ENCODE measurements around the gene PHLPP1. TPM values are rescaled to one million over a fixed set of nuclear protein-coding genes. Genes with fewer than 3 reads are reported as not detected.
"Not testable (repeated sequence)": the region's sequence is repeated elsewhere in the genome, so short reads cannot be mapped to it uniquely, and the experiment has no call there.

The PHLPP1 gene
- total and polyA plus RNA-seq, 2 donors from 2014 or later: 2.9 to 13.0 TPM

- H3K4me3 ChIP-seq (ENCODE audit: low read length in 3 of 3): no peak overlapping the region
- no peaks in the 10 kb centered on the region for H3K36me3 ChIP-seq (ENCODE audit: control insufficient read depth in 2 of 3, insufficient read depth in 3 of 3, low read length in 3 of 3)
- no peaks in the 10 kb centered on the region for H3K27me3 ChIP-seq (ENCODE audit: control insufficient read depth, insufficient read depth, low read length)
- no peak for TF ChIP-seq CTCF (IDR thresholded peaks at IDR 0.05; ENCODE audit: borderline replicate concordance, extremely low read depth, insufficient read depth)
- no peak for DNase-seq
- peaks cover 0 to 9% (median 4%) of the 10 kb centered on the region in 3 donors for H3K4me1 ChIP-seq (ENCODE audit: control insufficient read depth in 2 of 3, insufficient read depth in 2 of 3, low read depth in 1 of 3, low read length in 3 of 3)
- FAIRE-seq: no peak
- no peak overlapping the region for H3K27ac ChIP-seq (ENCODE audit: low read depth in 2 of 2, low read length in 2 of 2)
- no peaks in the 10 kb centered on the region for H3K9me3 ChIP-seq (ENCODE audit: control insufficient read depth in 2 of 3, insufficient read depth in 1 of 3, low read length in 3 of 3)
- no peak overlapping the region for H3K9ac ChIP-seq (ENCODE audit: low read length in 3 of 3)
- intact Hi-C loops (cut with DNase I): no loop called here
These were observed 92.1 kb downstream of the PHLPP1 start for GRCh38 chr18:62807396-62807795.

GRCh38 chr18:62808123-62808522, 92.8 kb downstream of the PHLPP1 start:
- Histone ChIP-seq H3K27me3 (ENCODE audit: control insufficient read depth, insufficient read depth, low read length) (no peaks in the 10 kb centered on the region), H3K9me3 (ENCODE audit: control insufficient read depth in 2 of 3, insufficient read depth in 1 of 3, low read length in 3 of 3) (no peaks in the 10 kb centered on the region), H3K4me1 (ENCODE audit: control insufficient read depth in 2 of 3, insufficient read depth in 2 of 3, low read depth in 1 of 3, low read length in 3 of 3) (peaks cover 0 to 11% (median 4%) of the 10 kb centered on the region in 3 donors), H3K36me3 (ENCODE audit: control insufficient read depth in 2 of 3, insufficient read depth in 3 of 3, low read length in 3 of 3) (no peaks in the 10 kb centered on the region), H3K27ac (ENCODE audit: low read depth in 2 of 2, low read length in 2 of 2) (no peak overlapping the region), H3K9ac (ENCODE audit: low read length in 3 of 3) (no peak overlapping the region), H3K4me3 (ENCODE audit: low read length in 3 of 3) (no peak overlapping the region)
- TF ChIP-seq CTCF (IDR thresholded peaks at IDR 0.05; ENCODE audit: borderline replicate concordance, extremely low read depth, insufficient read depth): no peak
- intact Hi-C loops (cut with DNase I): no loop called here
- FAIRE-seq (no peak), DNase-seq (no peak)

GRCh38 chr18:62809445-62809844, 94.1 kb downstream of the PHLPP1 start:
- FAIRE-seq; H3K27ac ChIP-seq (ENCODE audit: low read depth in 2 of 2, low read length in 2 of 2); intact Hi-C loops (cut with DNase I); H3K9ac ChIP-seq (ENCODE audit: low read length in 3 of 3); H3K36me3 ChIP-seq (ENCODE audit: control insufficient read depth in 2 of 3, insufficient read depth in 3 of 3, low read length in 3 of 3); H3K27me3 ChIP-seq (ENCODE audit: control insufficient read depth, insufficient read depth, low read length); H3K4me3 ChIP-seq (ENCODE audit: low read length in 3 of 3); H3K9me3 ChIP-seq (ENCODE audit: control insufficient read depth in 2 of 3, insufficient read depth in 1 of 3, low read length in 3 of 3); DNase-seq: not testable (repeated sequence)
- peaks cover 0 to 11% (median 4%) of the 10 kb centered on the region in 3 donors for H3K4me1 ChIP-seq (ENCODE audit: control insufficient read depth in 2 of 3, insufficient read depth in 2 of 3, low read depth in 1 of 3, low read length in 3 of 3)

- no peak for TF ChIP-seq CTCF (IDR thresholded peaks at IDR 0.05; ENCODE audit: borderline replicate concordance, extremely low read depth, insufficient read depth)
- DNase-seq (no peak), FAIRE-seq (no peak)
- Histone ChIP-seq H3K9ac (ENCODE audit: low read length in 3 of 3) (no peak overlapping the region), H3K9me3 (ENCODE audit: control insufficient read depth in 2 of 3, insufficient read depth in 1 of 3, low read length in 3 of 3) (no peaks in the 10 kb centered on the region), H3K27me3 (ENCODE audit: control insufficient read depth, insufficient read depth, low read length) (no peaks in the 10 kb centered on the region), H3K4me3 (ENCODE audit: low read length in 3 of 3) (no peak overlapping the region), H3K4me1 (ENCODE audit: control insufficient read depth in 2 of 3, insufficient read depth in 2 of 3, low read depth in 1 of 3, low read length in 3 of 3) (peaks cover 0 to 11% (median 4%) of the 10 kb centered on the region in 3 donors), H3K27ac (ENCODE audit: low read depth in 2 of 2, low read length in 2 of 2) (no peak overlapping the region), H3K36me3 (ENCODE audit: control insufficient read depth in 2 of 3, insufficient read depth in 3 of 3, low read length in 3 of 3) (no peaks in the 10 kb centered on the region)
- intact Hi-C loops (cut with DNase I): no loop called here
These were observed 94.6 kb downstream of the PHLPP1 start for GRCh38 chr18:62809900-62810299.

All from kidney (tissue), 14 donors.